ENCODE data around the gene WDR45B. TPM values are rescaled to one million over a fixed set of nuclear protein-coding genes. Genes with fewer than 3 reads are reported as not detected.

The WDR45B gene
- total RNA-seq, 1 donor from 2014 or later, result 75.8 TPM

DNA sequence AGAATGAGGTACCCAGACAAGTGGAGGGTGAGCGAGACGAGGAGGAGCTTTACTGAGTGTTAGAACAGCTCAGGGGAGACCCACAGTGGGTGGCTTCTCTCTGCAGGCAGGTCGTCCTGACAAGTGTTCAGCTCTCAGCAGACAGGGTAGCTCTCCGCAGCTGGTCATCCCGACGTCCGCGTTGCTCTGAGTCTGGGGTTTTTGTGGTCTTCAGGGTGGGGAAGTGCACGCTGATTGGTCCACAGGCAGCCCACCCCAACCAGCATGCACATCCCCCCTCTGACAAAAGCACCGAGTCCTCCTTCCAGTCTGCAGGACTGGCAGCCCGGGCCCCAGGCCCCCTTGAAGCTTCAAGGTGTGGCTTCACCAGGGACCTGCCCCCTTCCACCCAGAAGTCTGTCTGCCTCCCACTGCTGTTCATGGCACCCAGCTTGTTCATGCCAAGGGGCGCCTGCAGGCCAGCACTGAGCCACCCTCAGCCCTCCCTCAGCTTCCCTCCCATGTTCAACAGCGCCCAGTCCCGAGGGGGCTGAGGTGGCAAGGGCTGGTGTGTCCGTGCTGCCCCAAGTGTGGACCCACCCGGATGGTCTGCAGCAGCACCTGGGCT is 19.9 kb upstream of the WDR45B start:
- H3K9me3 Mint-ChIP-seq (ENCODE audit: low read depth), result no peaks in the 10 kb centered on the region

DNA sequence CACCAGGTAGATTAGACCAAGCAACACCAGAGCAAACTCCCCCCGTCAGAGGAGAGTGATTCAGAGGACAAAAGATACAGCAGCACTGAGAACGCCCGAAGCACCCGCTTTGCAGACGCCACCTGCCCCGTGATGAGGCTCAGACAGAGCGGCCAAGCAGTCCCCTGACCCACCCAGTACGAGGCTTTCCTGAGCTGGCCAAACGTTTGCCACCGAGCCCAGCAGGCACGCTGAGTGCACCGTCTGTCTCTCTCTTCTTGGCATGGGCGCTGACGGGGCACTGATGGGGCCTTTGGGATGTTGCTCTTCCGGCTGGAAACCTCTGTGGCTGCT is 19.4 kb upstream of the WDR45B start:
- Mint-ChIP-seq H3K27ac (no peak overlapping the region), H3K36me3 (ENCODE audit: insufficient read depth) (no peaks in the 10 kb centered on the region)

More for the DNA sequence above, 19.9 kb upstream of the WDR45B start:
- DNase-seq (ENCODE audit: low spot score, unreplicated experiment), result no peak
- no peak overlapping the region for H3K27ac Mint-ChIP-seq
- H3K4me3 Mint-ChIP-seq (ENCODE audit: low read depth), result no peak overlapping the region
- H3K4me1 Mint-ChIP-seq (ENCODE audit: low read depth), result peaks cover 5% of the 10 kb centered on the region
- no peak for TF ChIP-seq CTCF (IDR thresholded peaks at IDR 0.05; ENCODE audit: unreplicated experiment)
- no peaks in the 10 kb centered on the region for H3K27me3 Mint-ChIP-seq
- no peaks in the 10 kb centered on the region for H3K36me3 Mint-ChIP-seq (ENCODE audit: insufficient read depth)

GRCh38 chr17:82666931-82667667 is 18.9 kb upstream of the WDR45B start:
- Mint-ChIP-seq H3K27ac (no peak overlapping the region), H3K4me1 (ENCODE audit: low read depth) (peaks cover 5% of the 10 kb centered on the region)

More for the DNA sequence above, 19.4 kb upstream of the WDR45B start:
- no peak for DNase-seq (ENCODE audit: low spot score, unreplicated experiment)
- Mint-ChIP-seq H3K4me3 (ENCODE audit: low read depth) (no peak overlapping the region), H3K9me3 (ENCODE audit: low read depth) (no peaks in the 10 kb centered on the region), H3K27me3 (no peaks in the 10 kb centered on the region), H3K4me1 (ENCODE audit: low read depth) (peaks cover 5% of the 10 kb centered on the region)
- no peak for TF ChIP-seq CTCF (IDR thresholded peaks at IDR 0.05; ENCODE audit: unreplicated experiment)

DNA sequence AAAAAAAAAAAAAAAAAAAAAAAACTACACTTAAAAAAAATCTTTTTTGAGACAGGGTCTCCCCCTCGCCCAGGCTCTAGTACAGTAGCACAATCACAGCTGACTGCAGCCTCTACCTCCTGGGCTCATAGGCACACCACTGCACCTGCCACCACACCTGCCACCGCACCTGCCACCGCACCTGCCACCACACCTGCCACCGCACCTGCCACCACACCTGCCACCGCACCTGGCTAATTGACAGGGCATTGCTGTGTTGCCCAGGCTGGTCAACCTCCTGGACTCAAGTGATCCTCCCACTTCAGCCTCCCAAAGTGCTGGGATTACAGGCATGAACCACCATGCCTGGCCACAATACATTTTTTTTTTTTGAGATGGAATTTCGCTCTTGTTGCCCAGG is 17.6 kb upstream of the WDR45B start:
- DNase-seq (ENCODE audit: low spot score, unreplicated experiment), result no peak
- Mint-ChIP-seq H3K4me1 (ENCODE audit: low read depth) (peaks cover 5% of the 10 kb centered on the region), H3K27me3 (no peaks in the 10 kb centered on the region), H3K9me3 (ENCODE audit: low read depth) (no peaks in the 10 kb centered on the region), H3K36me3 (ENCODE audit: insufficient read depth) (peaks cover 2% of the 10 kb centered on the region), H3K4me3 (ENCODE audit: low read depth) (no peak overlapping the region), H3K27ac (no peak overlapping the region)
- TF ChIP-seq CTCF (IDR thresholded peaks at IDR 0.05; ENCODE audit: unreplicated experiment), result no peak

More at GRCh38 chr17:82666931-82667667, 18.9 kb upstream of the WDR45B start:
- Mint-ChIP-seq H3K4me3 (ENCODE audit: low read depth) (no peak overlapping the region), H3K9me3 (ENCODE audit: low read depth) (no peaks in the 10 kb centered on the region), H3K27me3 (no peaks in the 10 kb centered on the region), H3K36me3 (ENCODE audit: insufficient read depth) (no peaks in the 10 kb centered on the region)
- no peak for TF ChIP-seq CTCF (IDR thresholded peaks at IDR 0.05; ENCODE audit: unreplicated experiment)
- DNase-seq (ENCODE audit: low spot score, unreplicated experiment), result no peak

DNA sequence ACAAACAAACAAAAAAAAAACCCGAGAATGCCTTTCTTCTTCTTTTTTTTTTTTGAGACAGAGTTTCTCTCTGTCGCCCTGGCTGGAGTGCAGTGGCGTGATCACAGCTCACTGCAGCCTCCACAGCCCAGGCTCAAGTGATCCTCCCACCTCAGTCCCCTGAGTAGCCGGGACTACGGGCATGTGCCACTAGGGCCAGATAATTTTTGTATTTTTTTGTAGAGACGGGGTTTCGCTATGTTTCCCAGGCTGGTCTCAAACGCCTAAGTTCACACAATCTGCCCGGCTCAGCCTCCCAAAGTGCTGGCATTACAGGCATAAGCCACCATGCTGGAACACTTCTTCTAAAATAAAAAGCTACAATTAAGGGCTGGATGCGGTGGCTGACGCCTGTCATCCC is 17.0 kb upstream of the WDR45B start:
- Mint-ChIP-seq H3K4me3 (ENCODE audit: low read depth) (no peak overlapping the region), H3K36me3 (ENCODE audit: insufficient read depth) (peaks cover 4% of the 10 kb centered on the region), H3K9me3 (ENCODE audit: low read depth) (no peaks in the 10 kb centered on the region), H3K27me3 (no peaks in the 10 kb centered on the region), H3K4me1 (ENCODE audit: low read depth) (peaks cover 5% of the 10 kb centered on the region), H3K27ac (no peak overlapping the region)
- no peak for TF ChIP-seq CTCF (IDR thresholded peaks at IDR 0.05; ENCODE audit: unreplicated experiment)
- no peak for DNase-seq (ENCODE audit: low spot score, unreplicated experiment)
